Left renal pelvis (tissue), 4 donors: ENCODE measurements around the gene DDX11. TPM values are rescaled to one million over a fixed set of nuclear protein-coding genes. Genes with fewer than 3 reads are reported as not detected.
"Not testable (repeated sequence)": the region's sequence is repeated elsewhere in the genome, so short reads cannot be mapped to it uniquely, and the experiment has no call there.

Experiments used
- DNase-seq, 4 donors: peaks; one replicate each; pipeline ENCODE4 v3.0.0-alpha.2; 2013; ENCODE audit warnings: low read depth in 4 of 4, low spot score in 3 of 4
- polyA plus RNA-seq, 4 donors: library from polyadenylated mRNA; unstranded; fragments of 120-200 nt; gene quantifications; one replicate each; pipeline ENCODE4 v1.2.1, GENCODE V29; 2013; ENCODE audit not compliant: insufficient read length in 4 of 4

Gene DDX11
- polyA plus RNA-seq, 4 donors: 29.7 to 75.3 (median 43.2) TPM

DNA sequence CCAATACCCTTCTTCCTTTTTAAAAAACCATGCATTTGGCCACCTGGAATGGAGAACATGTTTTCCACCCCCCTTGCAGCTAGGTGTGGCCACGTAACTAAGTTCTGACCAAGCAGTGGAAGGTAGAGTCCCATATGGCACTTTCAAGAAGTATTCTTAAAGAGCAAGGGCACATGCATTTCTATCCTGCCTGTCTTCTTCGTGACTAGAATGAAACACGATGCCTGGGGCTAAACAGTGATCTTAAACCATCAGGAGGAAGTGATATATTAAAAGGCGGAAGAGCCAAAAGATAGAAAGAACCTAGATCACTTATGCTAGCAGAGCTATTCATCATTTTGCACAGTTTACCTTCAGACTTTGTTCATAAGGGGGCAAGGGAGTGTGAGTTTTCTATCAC is 16.0 kb upstream of the DDX11 start:
- no peak for DNase-seq

- not testable (repeated sequence) for DNase-seq
These were observed 7.5 kb upstream of the DDX11 start for GRCh38 chr12:31066196-31066595.

DNA sequence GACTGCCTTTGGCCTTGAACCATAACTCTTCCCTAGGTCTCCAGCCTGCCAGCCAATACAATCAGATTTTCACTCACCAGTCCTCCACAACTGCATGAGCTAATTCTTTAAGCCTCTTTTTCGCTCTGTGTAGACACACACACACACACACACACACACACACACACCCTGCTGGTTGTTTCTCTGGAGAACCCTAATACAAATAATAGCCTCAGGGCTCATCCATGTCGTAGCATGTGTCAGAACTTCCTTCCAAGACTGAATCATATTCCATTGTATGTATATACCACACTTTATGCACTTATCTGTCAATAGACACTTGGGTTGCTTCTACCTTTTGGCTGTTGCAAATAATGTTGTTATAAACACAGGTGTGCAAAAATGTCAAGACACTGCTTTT is 6.0 kb upstream of the DDX11 start:
- DNase-seq: not testable (repeated sequence)

GRCh38 chr12:31070971-31071740 is 2.5 kb upstream of the DDX11 start:
- DNase-seq: not testable (repeated sequence)

GRCh38 chr12:31072962-31073361 is 698 bp upstream of the DDX11 start:
- not testable (repeated sequence) for DNase-seq

DNA sequence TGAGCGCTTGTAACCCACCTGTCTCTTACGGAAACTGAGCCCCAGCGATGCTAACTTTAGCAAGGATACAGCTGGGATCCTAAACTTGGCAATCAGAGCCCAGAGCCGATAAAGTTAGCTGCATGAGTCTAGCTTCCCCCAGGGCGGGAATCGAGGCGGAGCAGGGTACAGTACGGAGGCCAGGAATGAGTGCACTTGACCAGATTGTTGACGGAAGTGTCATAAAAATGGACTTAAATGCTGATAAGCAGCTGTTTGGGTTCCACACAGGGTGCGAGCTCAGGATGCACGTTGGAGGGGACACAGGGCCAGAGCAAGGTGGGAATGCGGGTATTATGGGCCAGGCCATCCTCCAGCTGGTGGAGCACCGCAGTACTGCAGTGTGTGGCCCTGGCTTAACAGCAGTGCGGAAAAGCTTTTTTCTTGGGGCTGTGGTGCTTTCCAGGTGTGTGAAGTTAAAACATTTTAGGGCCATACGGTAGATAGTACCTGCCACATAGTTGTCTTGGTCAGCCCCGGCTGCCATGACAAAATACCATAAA is 744 bp downstream of the DDX11 start:
- DNase-seq: not testable (repeated sequence)

- DNase-seq: not testable (repeated sequence)
These were observed 2.5 kb downstream of the DDX11 start for GRCh38 chr12:31076150-31076549.

DNA sequence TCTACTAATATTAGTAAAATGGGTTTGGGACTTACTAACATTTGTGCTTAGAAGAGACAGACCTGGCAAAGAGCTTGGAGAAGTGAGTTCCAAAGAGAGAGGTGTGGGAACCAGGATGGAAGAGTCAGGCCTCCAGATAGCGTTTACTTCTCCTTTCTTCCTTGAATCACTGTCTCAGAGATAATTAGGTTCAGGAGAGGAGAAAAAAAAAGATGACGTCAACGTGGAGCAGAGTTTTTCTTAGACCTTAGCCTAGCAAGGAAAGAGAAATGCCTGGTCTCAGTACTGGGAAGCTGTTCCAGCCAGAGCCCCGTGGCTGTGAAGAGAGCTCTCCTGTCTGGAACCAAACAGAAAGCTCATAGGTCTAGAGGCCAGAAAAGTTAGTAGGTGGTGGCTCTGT is 3.4 kb downstream of the DDX11 start:
- not testable (repeated sequence) for DNase-seq

- not testable (repeated sequence) for DNase-seq
These were observed 4.3 kb downstream of the DDX11 start for GRCh38 chr12:31077998-31078397.

DNA sequence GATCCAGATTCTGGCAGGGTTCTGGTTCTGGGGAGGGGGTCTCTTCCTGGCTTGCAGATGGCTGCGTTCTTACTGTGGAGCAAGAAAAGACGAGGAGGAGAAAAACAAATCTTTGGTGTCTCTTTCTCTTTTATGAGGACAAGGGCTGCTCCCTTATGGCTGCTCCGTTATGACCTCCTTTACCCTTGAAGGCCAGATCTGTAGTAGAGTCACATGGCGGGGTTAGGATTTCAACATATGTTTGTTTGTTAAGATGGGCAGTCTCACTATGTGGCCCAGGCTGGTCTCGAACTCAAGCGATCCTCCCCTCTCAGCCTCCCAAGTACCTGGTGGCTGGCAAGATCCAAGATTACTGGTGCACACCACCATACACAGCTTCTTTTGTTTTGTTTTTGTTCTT is 5.8 kb downstream of the DDX11 start:
- not testable (repeated sequence) for DNase-seq

DNA sequence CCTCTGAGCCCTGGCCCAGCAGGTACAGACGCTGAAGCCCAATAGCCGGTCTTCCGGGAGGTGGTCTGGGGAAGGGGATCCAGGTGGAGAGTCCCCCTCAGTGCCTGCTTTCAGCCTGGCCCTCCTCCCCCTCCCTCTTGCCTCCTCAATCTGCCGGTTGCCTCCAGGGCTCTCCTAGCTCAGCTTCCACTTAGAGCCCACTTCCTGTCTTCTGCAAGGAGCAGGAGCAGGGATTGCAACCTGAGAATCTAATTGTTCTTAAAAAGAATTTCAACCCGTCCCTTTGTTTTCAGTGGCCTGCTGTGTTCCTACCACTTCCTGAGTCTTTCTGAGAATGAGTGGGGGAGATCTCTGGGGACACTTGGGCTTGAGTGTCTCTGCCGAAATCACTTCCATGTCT is 6.6 kb downstream of the DDX11 start:
- not testable (repeated sequence) for DNase-seq

DNA sequence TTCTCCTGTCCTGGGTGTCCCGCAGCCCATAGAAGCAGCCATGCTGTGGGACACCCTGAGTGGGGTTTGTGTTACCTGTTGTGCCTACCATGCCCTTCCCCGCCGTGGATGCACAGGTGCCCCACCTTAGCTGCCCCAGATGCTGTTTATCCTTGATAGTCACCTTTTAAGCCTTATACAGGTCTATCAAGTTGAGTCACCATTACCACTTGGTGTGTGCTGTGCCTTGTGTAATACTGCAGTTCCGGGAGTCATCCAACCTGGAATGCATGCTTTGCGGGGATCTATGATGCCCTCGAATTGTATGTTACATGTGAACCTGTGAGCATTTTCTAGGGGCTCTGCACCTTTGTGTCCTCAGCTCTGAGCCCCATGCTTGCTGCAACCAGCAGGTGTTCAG is 7.6 kb downstream of the DDX11 start:
- DNase-seq: not testable (repeated sequence)

DNA sequence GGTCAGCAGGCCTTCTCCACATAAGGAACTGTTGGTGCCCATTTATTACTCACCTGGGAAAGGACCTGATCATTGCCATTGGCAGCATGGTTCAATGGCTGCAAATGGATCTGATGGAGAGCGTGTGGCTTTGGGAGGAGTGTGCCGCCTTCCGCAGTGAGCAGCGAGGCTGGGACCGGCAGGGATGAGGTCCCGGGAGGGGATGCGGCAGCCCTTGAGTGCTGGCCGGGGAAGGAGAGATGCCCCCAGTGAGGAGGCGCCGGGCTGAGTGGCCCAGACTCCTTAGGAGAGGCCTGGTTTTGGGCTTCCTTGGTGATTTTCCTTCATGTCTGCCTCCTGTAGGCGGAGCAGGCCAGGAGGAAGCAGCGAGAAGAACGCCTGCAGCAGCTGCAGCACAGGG is 10.6 kb downstream of the DDX11 start:
- DNase-seq: not testable (repeated sequence)

DNA sequence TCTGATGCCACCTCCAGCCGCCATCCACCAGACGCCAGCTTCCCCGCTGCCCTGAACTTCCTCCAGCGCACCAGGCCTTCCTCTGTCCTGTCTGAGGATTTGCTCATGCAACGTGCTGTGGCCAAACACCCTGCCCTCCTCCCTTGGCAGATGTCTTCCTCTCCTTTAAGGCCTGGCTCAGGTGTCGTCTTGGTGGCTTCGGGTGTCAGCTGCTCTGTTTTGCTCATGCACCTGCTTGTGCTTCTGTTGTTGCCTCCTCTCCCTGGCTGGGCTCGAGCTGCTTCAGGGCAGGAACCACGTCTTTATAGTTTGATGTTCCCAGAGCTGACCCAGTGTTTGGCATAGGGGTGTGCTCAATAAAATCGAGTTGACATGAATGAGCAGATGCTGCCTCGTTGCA is 12.4 kb downstream of the DDX11 start:
- not testable (repeated sequence) for DNase-seq

DNA sequence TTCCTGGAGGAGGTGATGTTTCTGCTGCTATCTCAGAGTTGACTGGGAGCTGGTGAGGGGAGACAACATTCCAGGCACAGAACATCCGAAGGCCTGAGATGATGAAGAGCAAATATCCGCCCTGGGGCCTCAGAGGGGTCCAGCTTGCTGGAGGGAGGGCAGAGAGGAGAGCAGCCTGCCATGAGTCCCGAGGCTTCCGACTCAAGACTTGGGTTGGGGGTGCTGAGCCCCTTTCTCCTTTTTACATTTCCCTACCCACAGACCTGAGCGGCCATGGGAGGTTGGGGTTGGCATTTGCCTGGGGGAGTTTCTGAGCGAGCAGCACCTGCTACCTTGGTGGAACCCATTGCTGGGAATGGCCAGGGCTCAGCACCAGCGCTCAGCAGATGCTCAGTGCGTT is 13.8 kb downstream of the DDX11 start:
- not testable (repeated sequence) for DNase-seq

DNA sequence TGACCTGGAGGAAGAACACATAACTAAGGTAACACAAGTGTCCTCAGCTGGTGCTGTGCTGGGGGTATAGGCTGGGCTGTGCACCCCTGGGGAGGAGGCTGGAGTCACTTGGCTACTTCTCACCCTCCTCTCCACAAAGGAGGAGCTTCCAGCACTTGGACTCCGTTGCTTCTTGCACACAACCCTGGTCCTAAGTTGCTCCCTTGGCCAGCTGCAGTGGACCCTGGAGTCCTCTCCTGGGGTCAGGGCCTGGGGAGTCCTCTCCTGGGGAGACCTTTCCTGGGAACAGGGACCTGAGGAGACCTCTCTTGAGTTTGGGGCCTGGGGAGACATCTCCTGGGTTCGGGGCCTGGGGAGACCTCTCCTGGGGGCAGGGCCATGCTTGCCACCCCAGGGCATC is 14.3 kb downstream of the DDX11 start:
- not testable (repeated sequence) for DNase-seq

GRCh38 chr12:31089072-31089471 is 15.4 kb downstream of the DDX11 start:
- DNase-seq: no peak

GRCh38 chr12:31091629-31092028 is 18.0 kb downstream of the DDX11 start:
- DNase-seq: not testable (repeated sequence)

DNA sequence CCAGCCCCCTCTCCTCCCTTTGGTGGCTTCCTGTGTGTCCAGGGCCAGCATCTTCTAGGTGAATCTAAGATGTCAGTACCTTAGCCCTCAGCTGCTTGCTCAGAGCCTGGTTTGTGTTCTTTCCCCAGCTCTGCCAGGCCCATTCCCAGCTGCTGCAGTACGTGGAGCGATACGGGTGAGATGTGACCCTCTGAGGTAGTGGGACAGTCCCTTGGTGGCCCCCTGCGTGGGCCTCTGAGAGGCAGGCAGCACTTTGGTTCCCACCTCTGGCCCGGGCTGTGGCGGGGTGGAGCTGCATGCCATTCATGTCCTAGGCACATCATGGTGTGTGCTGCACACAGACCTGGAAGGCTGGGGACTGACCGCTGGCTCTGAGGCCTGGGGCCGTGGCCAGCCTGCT is 19.1 kb downstream of the DDX11 start:
- not testable (repeated sequence) for DNase-seq

DNA sequence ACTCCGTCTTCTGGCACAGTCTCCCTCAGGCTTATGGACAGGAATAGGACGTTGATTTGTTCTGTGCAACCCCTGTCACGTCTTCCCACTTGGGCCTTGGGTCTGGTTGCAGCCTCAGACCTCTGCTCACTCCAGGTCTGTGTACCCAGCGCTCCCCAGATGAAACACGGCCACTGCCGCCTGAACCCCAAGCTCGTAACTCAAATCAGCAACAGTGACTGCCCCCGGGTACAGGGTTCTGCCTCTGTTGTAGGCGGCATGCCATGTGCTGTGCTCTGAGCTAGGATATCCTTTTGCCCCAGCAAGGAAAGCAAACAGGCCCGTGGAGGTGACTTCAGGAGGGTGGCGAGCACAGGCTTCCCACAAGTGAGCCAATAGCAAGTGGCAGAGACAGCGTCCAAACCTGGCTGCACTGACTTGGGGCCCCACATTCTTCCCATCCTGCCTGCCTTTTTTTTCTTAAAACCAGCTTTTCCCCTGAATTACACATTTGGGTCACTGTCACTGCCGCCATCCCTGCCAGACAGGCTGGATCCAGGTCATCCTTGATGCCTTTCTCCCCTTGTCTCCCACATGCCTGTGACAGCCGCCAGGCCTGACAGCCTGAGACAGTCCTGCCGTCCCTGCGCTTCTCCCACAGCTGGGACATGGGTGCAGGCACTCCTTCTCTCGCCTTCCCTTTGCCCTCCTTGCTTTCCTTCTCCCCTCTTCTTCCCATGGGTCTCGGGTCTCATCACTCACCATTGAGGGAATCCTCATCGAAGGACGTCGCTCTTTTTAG is 21.6 kb downstream of the DDX11 start:
- not testable (repeated sequence) for DNase-seq

DNA sequence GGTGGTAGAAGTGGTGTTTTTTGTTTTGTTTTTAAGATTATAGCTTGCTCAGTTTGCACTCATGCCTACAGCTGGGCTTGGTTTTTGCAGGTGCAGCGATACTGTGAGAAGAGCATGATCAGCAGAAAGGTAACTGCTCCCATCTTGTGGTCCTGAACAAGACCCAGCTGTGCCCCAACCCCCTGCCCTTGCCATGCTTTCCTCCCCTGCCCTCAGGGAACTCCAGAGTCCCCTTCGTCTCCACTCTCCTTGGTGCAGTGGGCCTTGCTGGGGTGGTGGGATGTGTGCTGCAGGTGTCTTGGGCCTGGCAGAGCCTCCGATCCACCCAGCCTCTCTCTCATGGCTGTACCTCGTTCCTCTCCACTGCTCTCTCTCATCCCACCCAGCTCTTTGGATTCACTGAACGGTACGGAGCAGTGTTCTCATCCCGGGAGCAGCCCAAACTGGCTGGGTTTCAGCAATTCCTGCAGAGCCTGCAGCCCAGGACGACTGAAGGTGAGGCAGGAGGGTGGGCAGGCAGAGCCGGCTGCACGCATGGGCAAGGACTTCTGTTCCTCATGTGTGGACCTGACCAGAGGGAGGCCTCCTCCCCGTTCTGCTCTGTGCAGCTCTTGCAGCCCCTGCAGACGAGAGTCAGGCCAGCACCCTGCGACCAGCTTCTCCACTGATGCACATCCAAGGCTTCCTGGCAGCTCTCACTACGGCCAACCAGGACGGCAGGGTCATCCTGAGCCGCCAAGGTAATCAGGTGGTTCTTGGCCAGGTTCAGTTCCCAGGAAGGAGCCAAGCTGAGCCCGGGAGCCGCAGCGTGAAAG is 22.8 kb downstream of the DDX11 start:
- DNase-seq: not testable (repeated sequence)
